Eye (tissue), 1 donor: Measurements from ENCODE around the gene NPTX1.

ENCODE experiments used
- DNase-seq: peaks from one replicate; pipeline ENCODE4 v3.0.0-alpha.2; 2015

Gene NPTX1

DNA sequence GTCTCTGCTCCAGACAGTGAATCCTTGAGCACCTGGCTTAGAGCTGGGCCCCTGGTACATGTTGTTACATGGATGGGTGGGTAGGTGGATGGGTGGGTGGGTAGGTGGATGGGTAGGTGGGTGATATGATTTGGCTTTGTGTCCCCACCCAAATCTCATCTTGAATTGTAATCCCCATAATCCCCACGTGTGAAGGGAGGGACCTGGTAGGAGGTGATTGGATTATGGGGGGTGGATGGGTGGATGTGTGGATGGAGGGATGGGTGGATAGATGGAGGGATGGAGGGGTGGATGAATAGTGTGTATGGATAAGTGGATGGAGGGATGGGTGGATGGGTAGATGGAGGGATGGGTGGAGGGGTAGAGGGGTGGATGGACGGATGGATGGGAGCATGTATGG, 26.6 kb upstream of the NPTX1 start:
- no peak for DNase-seq

DNA sequence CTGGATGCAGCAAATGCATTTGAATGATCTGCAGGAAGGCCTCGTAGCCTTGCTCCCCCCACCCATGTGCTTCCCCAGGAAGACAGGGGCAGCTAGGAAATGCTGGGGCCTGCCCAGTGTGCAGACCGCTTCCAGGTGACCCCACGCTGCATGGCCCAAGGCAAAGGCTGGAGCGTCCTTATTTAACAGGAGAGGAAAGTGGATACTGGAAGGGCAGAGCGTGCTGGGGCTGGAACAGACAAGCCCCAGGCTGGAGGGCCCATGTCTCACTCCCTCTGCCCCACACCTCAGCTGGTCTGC, 26.1 kb upstream of the NPTX1 start:
- DNase-seq, result no peak

DNA sequence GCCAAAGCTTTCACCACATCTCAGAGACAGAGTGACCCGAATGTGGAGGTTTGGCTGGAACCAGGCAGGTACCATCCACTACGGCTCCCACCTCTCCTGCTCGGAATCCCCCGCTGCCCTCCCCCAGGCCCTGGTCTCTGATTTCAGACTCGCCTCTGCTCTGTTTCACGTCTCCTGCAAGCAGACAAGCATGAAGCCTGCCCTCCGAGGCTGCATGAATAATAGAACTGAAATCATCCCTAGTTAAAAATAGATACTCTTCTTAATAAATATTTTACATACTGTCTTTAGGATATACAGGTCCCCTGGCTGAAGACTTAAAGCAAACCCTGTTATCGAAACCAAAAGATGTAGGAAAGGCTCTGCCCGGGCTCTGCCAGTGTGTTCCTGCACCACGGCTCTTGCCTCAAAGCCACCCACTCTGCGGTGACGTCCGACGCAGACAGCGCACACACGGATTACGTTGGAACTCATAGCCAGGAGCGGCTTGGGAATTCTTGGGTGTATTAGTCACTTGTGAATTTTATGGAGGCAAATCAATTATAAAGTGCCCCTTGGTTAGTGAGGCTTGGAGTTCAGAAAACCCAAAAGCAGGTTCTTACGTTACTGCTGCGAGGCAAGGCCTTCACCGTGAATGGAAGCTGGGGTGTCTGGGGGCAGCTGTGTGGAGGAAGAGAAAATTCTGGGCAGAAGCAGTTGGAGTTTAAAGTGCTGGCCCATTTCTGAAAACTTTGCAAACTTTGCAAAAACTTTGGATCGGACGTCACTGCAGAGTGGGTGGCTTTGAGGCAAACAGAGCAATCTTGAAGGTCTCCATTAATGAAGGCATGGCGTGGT, 25.6 kb upstream of the NPTX1 start:
- DNase-seq, result no peak

DNA sequence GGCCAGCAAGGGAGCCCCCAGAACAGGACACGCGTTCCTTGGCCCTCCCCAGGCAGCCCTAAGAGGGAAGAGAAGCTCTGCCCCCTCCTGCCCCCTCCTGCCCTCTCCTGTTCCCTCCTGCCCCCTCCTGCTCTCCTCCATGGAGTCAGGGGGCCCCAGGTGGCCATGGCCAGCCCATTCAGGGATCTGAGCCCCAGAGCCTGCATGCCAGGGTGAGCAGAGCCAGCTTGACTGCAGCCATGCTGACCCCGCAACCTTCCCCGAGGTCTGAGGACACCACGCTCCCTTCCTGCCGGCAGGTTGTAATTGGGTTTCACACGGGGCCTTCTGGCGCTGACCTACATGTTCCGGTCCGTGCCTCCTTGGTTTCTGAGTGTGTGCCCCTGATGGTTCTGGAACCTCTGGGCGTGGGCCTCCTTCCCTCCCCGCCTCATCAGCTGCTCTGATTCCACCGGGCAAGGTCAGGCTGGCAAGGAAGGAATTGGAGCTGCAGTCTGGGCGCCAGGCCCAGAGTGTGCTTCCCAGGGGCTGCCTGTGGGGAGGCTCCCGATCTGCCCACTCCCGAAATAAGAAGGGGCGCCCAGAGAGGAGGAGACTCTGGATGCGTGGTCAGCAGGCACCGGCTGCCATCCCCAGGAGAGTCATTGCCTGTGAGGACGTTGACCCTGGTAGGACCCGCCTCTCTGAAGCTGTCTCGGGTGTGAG, 23.7 kb upstream of the NPTX1 start:
- DNase-seq, result no peak

DNA sequence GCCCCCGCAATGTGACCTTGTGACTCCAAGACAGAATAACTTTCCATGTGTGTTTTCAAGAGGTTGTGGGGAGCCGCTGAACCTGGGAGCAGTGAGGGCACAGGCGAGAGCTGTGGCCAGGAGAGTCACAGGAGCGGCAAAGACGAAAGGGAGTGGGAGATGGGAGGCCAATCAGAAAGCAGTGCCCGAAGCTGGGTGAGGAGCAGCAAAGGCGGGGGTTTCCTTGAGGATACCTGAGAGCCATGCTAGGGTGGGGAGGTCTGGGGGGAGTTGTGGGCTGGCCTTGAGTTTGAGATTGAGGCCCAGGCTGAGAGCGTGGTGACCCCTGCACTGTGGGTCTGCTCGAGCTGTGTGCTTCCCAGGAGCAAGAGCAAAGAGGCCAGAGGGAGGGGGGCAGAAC, 23.2 kb upstream of the NPTX1 start:
- no peak for DNase-seq

DNA sequence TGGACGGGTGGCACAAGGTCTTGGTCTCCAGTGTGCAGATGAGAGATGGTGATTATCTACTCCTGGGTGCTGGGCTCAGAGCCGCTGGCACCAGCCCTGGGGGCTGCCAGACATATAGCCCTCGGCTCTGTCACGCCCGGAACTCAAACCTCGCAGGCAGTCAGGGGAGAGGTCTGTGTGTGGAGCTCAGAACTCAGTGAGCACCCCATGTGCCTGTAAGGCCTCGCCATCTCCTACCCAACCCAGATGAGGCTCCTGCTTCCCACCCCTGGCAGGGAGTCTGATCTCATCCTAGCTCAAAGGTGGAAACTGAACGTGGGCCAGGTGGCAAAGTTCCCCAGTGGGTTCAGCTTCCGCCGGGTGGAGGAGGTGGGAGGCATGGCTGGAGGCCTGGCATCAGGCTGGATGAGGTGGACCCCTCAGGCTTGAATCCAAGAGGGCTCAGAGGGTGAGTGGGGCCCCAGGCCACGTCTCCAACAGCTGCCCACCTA, 22.6 kb upstream of the NPTX1 start:
- no peak for DNase-seq

DNA sequence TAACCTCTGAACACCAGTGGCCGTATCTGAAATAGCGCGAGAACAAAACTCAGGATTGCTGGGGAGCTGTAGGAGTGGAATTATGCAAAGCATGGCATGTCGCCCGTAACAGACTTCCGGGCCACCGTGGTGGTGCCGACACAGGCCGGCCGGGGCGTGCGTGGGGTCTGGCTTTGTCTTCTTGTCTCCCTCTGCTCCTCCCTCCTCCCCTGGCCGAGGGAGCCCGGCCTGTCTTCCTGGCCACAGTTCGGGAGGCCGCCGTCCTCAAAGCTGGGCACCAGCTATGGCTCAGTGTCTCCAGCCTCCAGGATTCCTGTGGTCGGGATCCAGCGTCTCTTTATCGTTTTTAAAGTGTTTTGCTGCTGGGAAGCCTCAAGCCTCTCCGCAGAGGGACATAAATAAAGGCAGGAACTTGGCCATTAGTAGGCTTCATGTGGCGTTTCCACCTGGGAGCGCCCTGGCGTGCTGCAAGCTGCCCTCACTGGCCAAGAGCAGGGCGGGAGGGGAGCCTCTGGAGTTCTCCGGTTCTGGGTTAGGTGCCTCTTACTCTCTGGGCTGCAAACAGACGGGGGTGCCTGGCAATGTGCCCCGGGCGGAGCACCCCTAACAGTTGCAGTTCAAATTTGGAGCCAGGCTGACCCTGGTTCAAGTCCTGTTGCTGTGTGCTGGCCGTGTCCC, 22.0 kb upstream of the NPTX1 start:
- peak; percentile 91 for DNase-seq

DNA sequence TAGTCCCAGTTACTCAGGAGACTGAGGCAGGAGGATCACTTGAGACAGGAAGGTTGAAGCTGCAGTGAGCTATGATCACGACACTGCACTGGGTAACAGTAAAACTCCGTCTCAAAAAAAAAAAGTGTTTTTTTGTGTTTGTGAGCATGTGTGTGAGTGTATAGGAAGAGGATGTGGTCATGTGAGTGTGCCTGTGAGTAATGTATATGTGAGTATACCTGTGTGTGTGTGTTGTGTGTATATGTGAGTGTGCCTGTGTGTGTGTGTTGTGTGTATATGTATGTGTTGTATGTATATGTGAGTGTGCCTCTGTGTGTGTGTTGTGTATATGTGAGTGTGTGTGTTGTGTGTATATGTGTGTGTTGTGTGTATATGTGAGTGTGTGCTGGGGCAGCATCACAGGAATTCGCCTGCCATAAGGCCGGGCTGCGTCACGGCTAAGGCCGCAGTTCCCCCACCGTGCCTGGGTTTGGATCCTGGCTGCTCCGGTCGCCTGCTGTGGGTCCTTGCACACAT, 21.4 kb upstream of the NPTX1 start:
- no peak for DNase-seq

DNA sequence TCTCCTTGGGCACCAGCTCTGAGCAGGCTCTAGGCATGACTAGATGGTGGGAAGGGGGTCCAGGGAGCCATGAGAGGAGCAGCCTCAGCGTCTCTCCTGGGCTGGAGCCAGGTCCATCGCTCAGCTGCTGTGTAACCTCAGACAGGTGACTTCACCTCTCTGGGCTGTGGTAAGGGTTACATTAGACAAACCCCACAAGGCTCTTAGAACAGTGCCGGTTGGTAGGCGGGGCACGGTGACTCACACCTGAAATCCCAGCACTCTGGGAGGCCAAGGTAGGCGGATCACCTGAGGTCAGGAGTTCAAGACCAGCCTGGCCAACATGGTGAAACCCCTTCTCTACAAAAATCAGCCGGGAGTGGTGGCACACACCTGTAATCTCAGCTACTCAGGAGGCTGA, 18.1 kb upstream of the NPTX1 start:
- DNase-seq, result no peak

DNA sequence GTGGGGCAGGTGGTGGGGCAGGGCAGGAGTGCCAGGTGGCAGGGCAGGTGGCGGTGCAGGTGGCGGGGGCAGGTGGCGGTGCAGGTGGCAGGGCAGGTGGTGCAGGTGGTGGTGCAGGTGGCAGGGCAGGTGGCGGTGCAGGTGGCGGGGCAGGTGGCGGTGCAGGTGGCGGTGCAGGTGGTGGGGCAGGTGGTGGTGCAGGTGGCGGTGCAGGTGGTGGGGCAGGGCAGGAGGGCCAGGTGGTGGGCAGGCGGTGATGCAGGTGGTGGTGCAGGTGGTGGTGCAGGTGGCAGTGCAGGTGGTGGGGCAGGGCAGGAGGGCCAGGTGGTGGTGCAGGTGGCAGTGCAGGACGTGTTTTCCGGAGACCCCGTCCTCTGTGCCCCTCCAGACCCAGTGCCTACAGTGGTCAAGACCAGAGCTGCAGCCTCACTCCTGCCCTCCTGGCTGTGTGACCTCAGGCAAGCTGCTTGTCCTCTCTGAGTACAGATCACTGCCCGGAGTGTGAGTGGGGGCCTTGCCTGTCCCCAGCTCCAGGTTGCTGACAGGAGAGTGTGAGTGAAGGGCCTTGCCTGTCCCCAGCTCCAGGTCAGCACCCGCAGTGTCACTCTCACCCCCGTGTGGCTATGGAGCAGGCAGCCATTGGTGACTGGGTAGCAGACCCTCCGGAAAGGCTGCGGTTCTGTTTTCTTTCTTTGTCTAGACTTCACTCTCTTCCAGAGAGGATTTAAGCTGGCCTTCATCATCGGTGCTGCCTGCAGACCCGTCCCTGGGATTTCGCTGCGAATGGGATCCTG, 16.1 kb upstream of the NPTX1 start:
- no peak for DNase-seq

DNA sequence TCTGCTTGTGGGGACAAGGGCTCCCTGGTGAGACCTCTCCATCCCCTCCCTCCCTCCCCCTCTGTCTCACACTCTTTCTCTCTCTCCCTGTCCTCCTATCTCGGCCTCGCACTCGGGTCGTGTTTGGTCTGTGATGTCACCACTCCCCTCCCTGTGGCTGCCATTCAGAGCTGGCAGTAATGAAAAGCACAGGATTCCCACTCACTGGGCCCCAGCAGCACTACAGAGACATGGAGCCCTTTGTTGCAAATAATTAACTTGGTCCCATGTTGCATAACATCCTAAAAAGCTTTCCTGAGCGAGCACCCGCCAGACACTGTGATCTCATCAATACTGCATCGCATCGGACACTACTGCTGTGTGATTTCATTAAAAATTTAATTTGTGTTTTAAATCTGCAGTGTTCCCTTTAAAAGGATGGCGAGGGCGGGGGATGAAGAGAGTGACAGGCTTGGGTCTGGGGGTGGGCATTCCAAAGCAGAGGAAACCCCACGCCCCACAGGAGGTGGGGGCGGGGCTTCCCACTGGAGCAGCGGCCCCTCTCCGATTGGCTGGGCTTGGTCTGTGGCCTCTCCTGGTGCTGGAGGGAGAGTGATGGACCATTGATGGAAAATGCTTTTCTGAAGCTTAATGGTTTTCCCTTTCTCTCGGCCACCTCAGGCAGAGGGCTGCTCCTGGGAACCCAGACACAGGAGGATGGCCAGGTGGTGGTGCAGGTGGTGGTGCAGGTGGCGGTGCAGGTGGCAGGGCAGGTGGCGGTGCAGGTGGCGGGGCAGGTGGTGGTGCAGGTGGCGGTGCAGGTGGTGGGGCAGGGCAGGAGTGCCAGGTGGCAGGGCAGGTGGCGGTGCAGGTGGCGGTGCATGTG, 15.3 kb upstream of the NPTX1 start:
- peak; percentile 89 for DNase-seq

DNA sequence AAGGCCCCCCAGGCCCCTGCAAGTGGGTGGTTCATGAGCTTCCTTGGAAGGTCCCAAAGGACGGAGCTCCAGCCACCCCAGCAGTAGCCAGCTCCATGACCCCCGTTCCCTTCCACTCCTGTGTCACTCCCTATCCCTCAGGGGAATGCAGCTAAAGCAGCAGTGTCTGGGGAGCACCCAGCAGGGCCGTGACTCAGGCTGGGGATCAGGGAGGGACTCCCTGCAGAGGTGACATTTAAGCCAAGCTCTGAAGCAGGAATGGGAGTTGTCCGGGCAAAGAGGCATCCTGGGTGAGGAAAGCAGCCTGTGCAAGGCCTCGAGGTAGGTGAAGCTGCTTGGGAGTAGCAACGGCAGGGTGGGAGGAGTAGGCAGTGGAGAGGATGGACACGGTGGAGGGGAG, 11.1 kb upstream of the NPTX1 start:
- DNase-seq, result no peak

DNA sequence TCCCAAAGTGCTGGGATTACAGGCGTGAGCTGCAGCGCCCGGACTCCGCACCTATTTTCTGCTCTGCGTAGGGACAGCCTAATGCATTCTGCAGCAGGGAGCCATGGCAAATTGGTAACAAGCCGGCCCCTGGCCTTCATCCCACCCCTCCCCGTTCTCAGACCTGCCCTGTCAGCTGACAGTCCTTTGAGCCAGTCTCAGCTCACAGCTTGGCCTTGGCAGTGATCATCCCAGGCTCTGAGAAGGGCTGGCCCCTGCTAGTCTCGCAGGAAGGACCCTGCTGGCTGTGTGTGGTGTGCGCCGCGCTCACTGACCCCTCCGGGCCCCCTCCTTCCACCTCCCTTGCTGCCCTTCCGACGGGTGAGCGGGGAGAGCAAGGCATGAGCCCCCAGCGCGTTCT, 10.3 kb upstream of the NPTX1 start:
- DNase-seq, result peak; percentile 56

DNA sequence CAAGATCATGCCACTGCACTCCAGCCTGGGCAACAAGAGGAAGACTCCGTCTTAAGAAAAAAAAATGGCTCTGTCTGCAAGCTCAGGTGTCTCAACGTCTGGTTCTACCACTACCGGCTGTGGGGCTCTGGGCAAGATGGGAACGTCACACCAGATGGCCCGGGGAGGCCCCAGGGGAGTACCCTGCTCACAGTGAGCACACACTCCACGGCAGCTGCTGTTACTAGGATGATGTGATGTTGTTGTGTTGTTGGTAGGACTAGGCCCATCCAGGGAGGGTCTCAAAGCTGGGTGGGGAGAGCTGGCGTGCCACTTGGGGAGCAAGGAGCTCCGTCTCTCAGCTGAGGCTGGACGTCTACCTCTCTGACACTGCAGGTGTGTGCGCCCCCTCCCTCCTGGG, 9.4 kb upstream of the NPTX1 start:
- DNase-seq, result peak; percentile 69

DNA sequence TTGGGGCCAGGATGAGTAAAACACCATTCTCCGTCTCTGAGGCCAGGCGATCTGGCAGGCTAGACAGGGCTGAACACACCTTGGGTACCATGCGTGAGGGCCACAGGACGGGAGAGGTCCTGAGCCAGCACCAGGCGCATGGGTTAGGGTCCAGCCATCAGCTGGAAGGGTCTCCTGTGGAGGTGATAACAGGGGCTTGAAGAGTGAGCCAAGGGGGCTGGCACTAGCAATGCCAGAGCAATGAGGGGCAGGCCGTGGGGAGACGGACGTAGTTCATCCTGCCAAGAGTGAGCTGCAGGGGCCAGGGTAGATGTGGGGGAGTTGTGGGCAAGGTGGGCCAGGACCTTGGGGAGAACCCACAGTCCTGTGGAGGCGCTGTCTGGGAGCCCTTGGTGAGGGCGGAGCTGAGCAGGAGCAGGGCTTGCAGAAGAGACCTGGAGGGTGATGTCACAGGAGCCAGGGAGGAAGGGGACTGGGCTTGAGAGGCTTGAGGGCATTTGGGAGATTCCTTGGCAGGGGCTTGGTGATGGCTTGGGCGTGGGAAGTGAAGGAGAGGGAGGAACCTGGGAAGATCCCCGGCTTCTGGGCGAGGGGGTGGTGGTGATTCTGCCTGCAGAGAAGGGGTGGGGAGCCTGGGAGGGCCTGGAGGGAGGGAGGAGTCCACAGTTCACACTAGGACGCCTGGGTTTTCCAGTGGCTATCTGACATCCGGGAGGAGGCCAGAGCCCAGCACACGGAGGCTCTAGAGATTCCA, 6.3 kb upstream of the NPTX1 start:
- no peak for DNase-seq

DNA sequence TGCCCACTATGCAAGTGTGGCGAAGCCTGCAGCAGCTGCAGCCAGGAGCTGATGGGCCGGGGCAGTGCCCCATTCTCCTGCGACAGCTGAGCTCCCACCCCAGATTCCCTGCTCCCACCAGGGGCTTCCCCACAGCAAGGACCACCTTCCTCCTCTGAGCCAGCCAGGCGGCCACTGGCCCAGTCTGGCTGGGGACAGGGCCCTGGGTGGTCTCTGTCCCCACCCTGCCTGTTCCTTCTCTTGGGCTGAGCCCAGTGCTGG, 5.6 kb upstream of the NPTX1 start:
- no peak for DNase-seq

DNA sequence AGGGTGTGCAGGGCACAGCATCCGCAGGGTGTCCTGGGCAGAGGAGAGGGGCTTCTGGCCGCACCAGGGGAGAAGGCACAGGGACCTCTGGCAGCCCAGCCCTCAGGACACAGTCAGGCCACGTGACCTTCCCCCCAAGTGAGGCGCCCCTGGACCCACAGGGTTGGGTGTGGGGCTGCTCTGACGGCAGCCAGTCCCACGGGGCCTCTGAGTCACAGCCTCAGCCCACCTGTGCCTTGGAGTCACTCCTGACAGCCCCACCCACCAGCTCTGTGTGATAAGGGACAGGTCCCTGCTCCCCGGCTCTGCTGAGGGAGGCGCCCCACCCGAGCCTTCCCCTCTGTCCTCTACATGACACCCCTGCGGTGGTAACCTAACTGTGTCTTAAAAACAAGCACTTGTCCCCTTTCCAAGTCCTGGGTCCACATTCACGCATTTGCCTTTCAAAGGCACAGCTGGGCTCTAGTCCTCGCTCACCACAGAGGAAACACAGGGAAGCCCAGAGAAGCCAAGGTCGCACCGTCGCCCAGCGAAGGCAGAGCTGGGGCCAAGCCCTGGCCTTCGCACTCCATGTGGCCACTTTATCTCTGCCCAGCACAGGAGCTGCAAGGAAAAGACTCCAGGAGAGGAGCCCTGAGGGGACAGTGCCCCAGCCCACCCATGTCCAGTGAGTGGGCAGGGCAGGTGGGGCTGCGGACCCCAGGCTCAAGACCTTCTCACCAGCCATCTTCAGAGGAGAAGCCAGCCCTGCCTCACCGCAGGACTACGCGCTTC, 5.1 kb upstream of the NPTX1 start:
- no peak for DNase-seq

DNA sequence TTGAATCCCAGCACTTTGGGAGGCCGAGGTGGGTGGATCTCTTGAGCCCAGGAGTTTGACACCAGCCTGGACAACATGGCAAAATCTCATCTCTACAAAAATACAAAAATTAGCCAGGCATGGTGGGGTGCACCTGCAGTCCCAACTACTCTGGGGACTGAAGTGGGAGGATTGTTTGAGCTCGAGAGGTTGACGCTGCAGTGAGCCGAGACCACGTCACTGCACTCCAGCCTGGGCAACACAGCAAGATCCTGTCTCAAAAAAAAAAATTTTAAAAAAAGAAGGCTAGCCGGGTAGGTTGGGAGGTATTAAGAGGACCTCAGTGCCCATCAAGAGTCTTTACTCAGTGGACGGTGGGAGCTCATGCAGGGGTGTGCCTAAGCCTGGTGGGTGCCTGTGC, 3.8 kb upstream of the NPTX1 start:
- DNase-seq, result no peak

DNA sequence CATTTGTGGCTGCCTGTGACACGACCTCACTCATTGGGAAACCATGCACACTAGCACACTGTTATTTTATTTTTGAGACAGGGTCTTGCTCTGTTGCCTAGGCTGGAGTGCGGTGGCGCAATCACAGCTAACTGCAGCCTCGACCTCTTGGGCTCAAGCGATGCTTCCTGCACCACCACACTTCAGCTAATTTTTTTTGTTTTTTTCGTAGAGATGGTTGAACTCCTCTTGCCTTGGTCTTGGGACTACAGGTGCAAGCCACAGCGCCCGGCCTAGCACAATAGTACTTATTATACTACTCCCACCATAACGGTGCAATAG, 2.8 kb upstream of the NPTX1 start:
- no peak for DNase-seq

DNA sequence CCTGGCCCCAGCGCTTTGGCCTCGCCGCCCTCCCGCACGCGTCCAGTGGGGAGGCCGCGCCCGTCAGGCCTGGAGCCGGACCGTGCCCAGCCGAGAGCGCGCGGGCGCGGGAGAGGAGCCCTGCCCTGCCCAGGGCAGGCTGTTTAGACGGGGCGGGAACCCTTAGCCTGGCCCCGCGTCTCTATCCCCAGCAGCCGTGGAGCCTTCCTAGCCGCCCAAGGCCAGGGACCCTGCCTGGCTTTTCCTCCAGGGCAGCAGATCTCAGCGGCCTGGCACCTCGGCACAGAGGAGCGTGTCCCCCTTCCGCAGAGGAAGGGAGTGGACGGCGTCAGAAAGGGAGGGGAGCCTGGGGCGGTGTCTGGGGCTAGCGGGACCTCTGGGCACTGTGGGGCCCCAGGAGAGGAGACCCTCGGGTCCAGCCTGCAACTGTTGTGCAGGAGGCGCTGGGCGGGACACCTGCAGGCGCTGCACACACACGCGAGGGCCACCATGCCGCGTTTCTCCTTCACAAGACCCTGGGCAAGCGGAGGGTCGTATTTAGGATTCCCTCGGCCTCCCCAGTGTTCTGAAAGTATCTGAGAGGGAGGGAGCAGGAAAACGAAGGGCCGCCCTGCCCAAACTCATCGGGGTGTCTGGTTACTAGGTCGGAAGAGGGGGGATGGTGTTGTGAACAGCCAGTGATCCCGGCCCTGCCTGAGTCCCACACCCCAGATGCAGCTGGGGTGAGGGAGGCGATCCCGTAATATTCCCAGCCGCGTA, 2.3 kb upstream of the NPTX1 start:
- peak; percentile 50 for DNase-seq
